ENCODE measurements around the gene ZNF701.
"Not testable (repeated sequence)": the region's sequence is repeated elsewhere in the genome, so short reads cannot be mapped to it uniquely, and the experiment has no call there.

Gene ZNF701

GRCh38 chr19:52566588-52566987 lies 3.5 kb upstream of the ZNF701 start:
- DNase-seq: peak; percentile 9 to 27

GRCh38 chr19:52567921-52568320 lies 2.2 kb upstream of the ZNF701 start:
- DNase-seq: no peak

- not testable (repeated sequence) for DNase-seq
Measured at GRCh38 chr19:52569638-52569999, 468 bp upstream of the ZNF701 start.

- no peak for DNase-seq
Measured at GRCh38 chr19:52584736-52585440, 14.8 kb downstream of the ZNF701 start.

- no peak for DNase-seq
Measured at GRCh38 chr19:52585604-52586003, 15.5 kb downstream of the ZNF701 start.

GRCh38 chr19:52590728-52591127 lies 20.6 kb downstream of the ZNF701 start:
- no peak for DNase-seq

- no peak for DNase-seq
Measured at GRCh38 chr19:52592301-52592700, 22.2 kb downstream of the ZNF701 start.

- not testable (repeated sequence) for DNase-seq
Measured at GRCh38 chr19:52593441-52593840, 23.4 kb downstream of the ZNF701 start.

GRCh38 chr19:52599241-52599640 lies 29.2 kb downstream of the ZNF701 start:
- DNase-seq: no peak

GRCh38 chr19:52600639-52601024 lies 30.5 kb downstream of the ZNF701 start:
- DNase-seq: no peak

- peak; percentile 28 to 75 for DNase-seq
Measured at GRCh38 chr19:52601025-52601973, 31.2 kb downstream of the ZNF701 start.

- not testable (repeated sequence) for DNase-seq
Measured at GRCh38 chr19:52601974-52602366, 31.9 kb downstream of the ZNF701 start.

- no peak for DNase-seq
Measured at GRCh38 chr19:52602941-52603340, 32.9 kb downstream of the ZNF701 start.

- no peak for DNase-seq
Measured at GRCh38 chr19:52603558-52604207, 33.6 kb downstream of the ZNF701 start.

- DNase-seq: no peak
Measured at GRCh38 chr19:52613299-52613906, 43.3 kb downstream of the ZNF701 start.

GRCh38 chr19:52621376-52621775 lies 51.3 kb downstream of the ZNF701 start:
- no peak for DNase-seq

- no peak for DNase-seq
Measured at GRCh38 chr19:52622261-52622660, 52.2 kb downstream of the ZNF701 start.

GRCh38 chr19:52626915-52627314 lies 56.8 kb downstream of the ZNF701 start:
- DNase-seq: no peak

- DNase-seq: not testable (repeated sequence)
Measured at GRCh38 chr19:52627441-52627840, 57.4 kb downstream of the ZNF701 start.

- DNase-seq: no peak
Measured at GRCh38 chr19:52635786-52636570, 65.9 kb downstream of the ZNF701 start.

All from SW 1271 (cell line).